Stomach smooth muscle (tissue), 2 donors: ENCODE data around the gene GOLGA6L26.
"Not testable (repeated sequence)": the region's sequence is repeated elsewhere in the genome, so short reads cannot be mapped to it uniquely, and the experiment has no call there.

Experiments used
- H3K27ac ChIP-seq: one replicate; pipeline ENCODE4 v1.7.0; 2013; ENCODE audit warnings: mild to moderate bottlenecking, low read length, inconsistent platforms
- H3K27me3 ChIP-seq, 2 donors: one replicate each; pipeline ENCODE4 v1.7.0; 2013; ENCODE audit warnings: low read length in 2 of 2; ENCODE audit not compliant: insufficient read depth in 2 of 2, control insufficient read depth in 1 of 2
- H3K36me3 ChIP-seq, 2 donors: one replicate each; pipeline ENCODE4 v1.7.0; 2013; ENCODE audit warnings: low read length in 2 of 2; ENCODE audit not compliant: control insufficient read depth in 2 of 2, insufficient read depth in 2 of 2
- H3K4me1 ChIP-seq: one replicate; pipeline ENCODE4 v1.7.0; 2013; ENCODE audit warnings: low read length; ENCODE audit not compliant: control insufficient read depth, insufficient read depth
- H3K4me3 ChIP-seq, 2 donors: one replicate each; pipeline ENCODE4 v1.7.0; 2013; ENCODE audit warnings: low read length in 2 of 2
- H3K9ac ChIP-seq, 2 donors: one replicate each; pipeline ENCODE4 v1.7.0; 2013; ENCODE audit warnings: low read length in 2 of 2, mild to moderate bottlenecking in 1 of 2
- H3K9me3 ChIP-seq, 2 donors: one replicate each; pipeline ENCODE4 v1.7.0; 2013; ENCODE audit warnings: low read length in 2 of 2; ENCODE audit not compliant: control insufficient read depth in 2 of 2
- donor health status: healthy.
- donor health status: Pancreatic carcinoma.

The GOLGA6L26 gene, protein sequence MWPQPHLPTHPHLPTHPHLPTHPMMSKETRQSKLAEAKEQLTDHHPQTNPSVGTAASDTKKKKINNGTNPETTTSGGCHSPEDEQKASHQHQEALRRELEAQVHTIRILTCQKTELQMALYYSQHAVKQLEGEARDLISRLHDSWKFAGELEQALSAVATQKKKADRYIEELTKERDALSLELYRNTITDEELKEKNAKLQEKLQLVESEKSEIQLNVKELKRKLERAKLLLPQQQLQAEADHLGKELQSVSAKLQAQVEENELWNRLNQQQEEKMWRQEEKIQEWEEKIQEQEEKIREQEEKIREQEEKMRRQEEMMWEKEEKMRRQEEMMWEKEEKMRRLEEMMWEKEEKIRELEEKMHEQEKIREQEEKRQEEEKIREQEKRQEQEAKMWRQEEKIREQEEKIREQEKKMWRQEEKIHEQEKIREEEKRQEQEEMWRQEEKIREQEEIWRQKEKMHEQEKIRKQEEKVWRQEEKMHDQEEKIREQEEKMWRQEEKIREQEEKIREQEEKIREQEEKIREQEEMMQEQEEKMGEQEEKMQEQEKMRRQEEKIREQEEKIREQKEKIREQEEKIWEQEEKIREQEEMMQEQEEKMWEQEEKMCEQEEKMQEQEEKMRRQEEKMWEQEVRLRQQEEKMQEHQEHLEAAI

GRCh38 chr15:23334096-23334495, at the start of gene GOLGA6L26:
GOLGA6L26 (minus strand) TSS chr15:23334196; CDS start chr15:23334135, 61 bp downstream.
- not testable (repeated sequence) for H3K27me3 ChIP-seq, H3K4me1 ChIP-seq, H3K4me3 ChIP-seq, H3K9me3 ChIP-seq, H3K9ac ChIP-seq, H3K36me3 ChIP-seq, H3K27ac ChIP-seq

- not testable (repeated sequence) for H3K27ac ChIP-seq, H3K36me3 ChIP-seq, H3K27me3 ChIP-seq, H3K4me1 ChIP-seq, H3K9ac ChIP-seq, H3K4me3 ChIP-seq, H3K9me3 ChIP-seq
These were observed 47.2 kb upstream of the GOLGA6L26 start for GRCh38 chr15:23381192-23381591.

DNA sequence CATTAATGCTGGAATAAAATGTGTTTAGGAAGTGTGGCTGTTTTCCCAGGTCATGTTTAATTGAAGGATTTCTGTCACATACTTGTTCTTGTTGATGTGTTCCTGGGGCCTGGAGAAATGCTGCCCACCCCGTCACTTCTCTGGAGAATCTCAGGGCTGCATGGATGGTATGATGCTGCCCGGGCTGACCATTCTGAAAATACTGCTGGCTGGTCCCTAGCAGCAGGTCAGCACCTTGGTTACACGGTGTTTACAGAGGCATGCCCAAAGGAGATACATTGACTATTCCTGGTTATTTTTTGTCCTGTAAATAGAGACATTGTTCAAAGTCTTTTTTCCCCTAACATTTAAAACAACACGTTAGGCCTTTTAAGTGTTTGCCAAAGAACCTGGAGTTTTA, 46.7 kb upstream of the GOLGA6L26 start:
- not testable (repeated sequence) for H3K9me3 ChIP-seq, H3K27me3 ChIP-seq, H3K36me3 ChIP-seq, H3K27ac ChIP-seq, H3K9ac ChIP-seq, H3K4me1 ChIP-seq, H3K4me3 ChIP-seq

DNA sequence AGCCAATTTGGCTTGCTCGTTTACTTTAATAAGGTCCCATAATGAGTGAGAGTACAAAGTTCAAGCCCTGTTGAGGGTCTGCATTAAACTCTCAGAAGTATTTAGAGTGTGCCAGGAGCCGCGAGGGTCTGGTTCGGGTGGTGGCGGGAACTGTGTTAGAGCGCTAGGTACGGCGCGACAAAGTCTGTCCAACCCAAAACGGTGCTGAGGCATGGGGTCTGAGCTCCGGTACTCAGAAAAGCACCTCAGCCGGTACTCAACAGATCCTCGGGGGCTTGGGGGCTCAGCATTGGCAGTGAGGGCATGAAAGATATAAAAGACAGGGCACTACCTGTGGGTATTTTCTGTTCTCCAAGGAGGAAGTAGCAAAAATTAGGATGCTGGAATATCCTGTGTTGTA, 45.0 kb upstream of the GOLGA6L26 start:
- not testable (repeated sequence) for H3K27ac ChIP-seq, H3K36me3 ChIP-seq, H3K4me3 ChIP-seq, H3K27me3 ChIP-seq, H3K9ac ChIP-seq, H3K9me3 ChIP-seq, H3K4me1 ChIP-seq

DNA sequence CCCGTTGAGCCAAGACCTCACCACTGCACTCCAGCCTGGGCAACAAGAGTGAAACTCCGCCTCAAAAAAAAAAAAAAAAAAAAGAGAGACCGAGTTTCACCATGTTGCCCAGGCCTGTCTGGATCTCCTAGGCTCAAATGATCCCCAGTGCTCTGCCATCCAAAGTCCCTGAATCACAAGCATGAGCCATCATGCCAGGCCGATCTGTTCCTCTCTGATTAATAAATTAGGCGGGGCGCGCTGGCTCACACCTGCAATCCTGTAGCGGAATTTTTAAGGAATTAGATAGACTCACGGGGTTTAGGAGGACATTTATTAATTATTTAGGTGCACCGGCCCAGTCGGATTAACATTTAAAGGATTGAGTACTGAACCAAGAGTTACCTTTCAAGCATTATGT, 40.2 kb upstream of the GOLGA6L26 start:
- not testable (repeated sequence) for H3K9ac ChIP-seq, H3K36me3 ChIP-seq, H3K4me1 ChIP-seq, H3K27ac ChIP-seq, H3K4me3 ChIP-seq, H3K9me3 ChIP-seq, H3K27me3 ChIP-seq

DNA sequence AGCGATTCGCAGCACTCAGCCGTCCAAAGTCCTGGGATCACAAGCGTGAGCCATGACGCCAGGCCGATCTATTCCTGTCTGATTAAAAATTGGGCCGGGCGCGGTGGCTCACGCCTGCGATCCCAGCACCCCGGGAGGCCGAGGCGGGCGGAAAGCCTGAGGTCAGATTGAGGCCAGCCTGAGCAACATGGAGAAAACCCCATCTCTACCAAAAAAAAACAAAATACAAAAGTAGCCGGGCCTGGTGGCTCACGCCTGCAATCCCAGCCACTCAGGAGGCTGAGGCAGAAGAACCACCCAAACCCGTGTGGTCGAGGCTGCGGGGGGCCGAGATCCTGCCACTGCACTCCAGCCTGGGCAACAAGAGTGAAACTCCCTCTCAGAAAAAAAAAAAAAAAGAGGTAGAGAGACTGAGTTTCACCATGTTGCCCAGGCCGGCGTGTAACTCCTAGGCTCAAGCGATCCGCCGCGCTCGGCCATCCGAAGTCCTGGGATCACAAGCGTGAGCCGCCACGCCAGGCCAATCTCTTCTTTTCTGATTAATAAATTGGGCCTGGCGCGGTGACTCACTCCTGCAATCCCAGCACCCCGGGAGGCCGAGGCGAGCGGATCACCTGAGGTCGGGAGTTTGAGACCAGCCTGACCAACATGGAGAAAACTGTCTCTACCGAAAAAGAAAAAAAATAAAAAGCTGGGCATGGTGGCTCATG, 39.0 kb upstream of the GOLGA6L26 start:
- H3K27ac ChIP-seq, H3K4me3 ChIP-seq, H3K9me3 ChIP-seq: not testable (repeated sequence)

GRCh38 chr15:23372284-23372683, 38.3 kb upstream of the GOLGA6L26 start:
- Histone ChIP-seq H3K4me1 (no peaks in the 10 kb centered on the region), H3K36me3 (no peaks in the 10 kb centered on the region), H3K4me3 (no peak overlapping the region), H3K9me3 (no peaks in the 10 kb centered on the region), H3K27me3 (no peaks in the 10 kb centered on the region), H3K9ac (no peak overlapping the region), H3K27ac (no peak overlapping the region)

More for the DNA sequence above, 39.0 kb upstream of the GOLGA6L26 start:
- H3K9ac ChIP-seq, H3K27me3 ChIP-seq, H3K36me3 ChIP-seq, H3K4me1 ChIP-seq: not testable (repeated sequence)

- H3K4me3 ChIP-seq, H3K9me3 ChIP-seq, H3K9ac ChIP-seq, H3K27me3 ChIP-seq, H3K4me1 ChIP-seq, H3K27ac ChIP-seq, H3K36me3 ChIP-seq: not testable (repeated sequence)
These were observed 37.9 kb upstream of the GOLGA6L26 start for GRCh38 chr15:23371868-23372267.

DNA sequence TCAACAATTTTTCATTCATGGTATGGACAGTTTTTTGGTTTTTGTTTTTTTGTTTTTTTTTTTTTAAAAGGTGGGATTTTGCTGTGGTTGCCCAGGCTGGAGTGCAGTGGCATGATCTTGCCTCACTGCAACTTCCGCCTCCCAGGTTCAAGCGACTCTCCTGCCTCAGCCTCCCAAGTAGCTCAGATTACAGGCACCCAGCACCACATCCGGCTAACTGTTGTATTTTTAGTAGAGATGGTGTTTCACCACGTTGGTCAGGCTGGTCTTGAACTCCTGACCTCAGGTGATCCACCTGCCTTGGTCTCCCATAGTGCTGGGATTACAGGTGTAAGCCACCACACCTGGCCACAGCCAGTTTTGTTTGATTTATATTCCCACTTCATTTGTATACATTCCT, 37.1 kb upstream of the GOLGA6L26 start:
- not testable (repeated sequence) for H3K9me3 ChIP-seq, H3K9ac ChIP-seq, H3K27ac ChIP-seq, H3K36me3 ChIP-seq, H3K4me1 ChIP-seq, H3K27me3 ChIP-seq, H3K4me3 ChIP-seq

DNA sequence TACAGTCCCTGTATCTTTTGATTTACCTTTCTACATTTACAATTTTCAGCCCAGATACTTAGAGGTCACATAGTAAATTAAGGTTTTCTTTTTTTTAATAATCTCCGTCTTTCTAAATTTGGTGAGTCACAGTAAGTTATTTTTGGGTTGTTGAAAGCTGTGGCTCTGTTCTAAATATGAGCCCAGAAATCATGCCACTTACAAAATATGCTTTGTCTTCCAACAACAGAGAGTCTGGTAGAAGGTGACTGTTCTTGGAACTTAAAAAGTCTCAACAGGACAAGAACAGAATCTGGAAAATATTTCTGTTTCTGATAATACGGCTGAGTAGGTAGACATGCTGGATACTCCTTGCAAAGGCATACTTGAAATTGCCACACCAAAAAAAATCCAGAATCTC, 36.6 kb upstream of the GOLGA6L26 start:
- Histone ChIP-seq H3K36me3 (no peaks in the 10 kb centered on the region), H3K9ac (no peak overlapping the region), H3K9me3 (no peaks in the 10 kb centered on the region), H3K27me3 (no peaks in the 10 kb centered on the region), H3K4me1 (no peaks in the 10 kb centered on the region), H3K27ac (no peak overlapping the region), H3K4me3 (no peak overlapping the region)

DNA sequence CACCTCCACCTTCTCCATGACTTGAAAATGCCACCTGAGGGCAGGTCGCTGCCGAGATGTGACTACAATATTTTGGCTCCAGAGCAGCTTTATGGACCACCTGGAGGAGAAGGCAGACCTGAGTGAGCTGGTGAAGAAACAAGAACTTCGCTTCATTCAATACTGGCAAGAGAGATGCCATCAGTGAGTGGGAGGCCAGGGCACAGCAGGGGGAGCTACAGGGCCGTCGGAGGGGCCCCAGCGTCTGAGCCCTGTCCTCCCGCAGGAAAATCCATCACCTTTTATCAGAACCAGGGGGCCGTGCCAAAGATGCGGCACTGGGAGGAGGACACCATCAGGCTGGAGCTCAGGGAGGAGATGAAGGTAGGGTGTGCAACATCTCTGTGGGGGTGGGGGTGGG, 30.3 kb upstream of the GOLGA6L26 start:
- not testable (repeated sequence) for H3K36me3 ChIP-seq, H3K4me1 ChIP-seq, H3K9ac ChIP-seq, H3K4me3 ChIP-seq, H3K27me3 ChIP-seq, H3K9me3 ChIP-seq, H3K27ac ChIP-seq
